HCT116 (cell line): ENCODE measurements around the gene AXL. TPM values are rescaled to one million over a fixed set of nuclear protein-coding genes. Genes with fewer than 3 reads are reported as not detected.

ENCODE experiments used
- ATAC-seq: fragments of 200-7000 bp; cut with Tn5 transposase; 2 replicates; pipeline ENCODE4 v1.9.1; 2020; ENCODE audit warnings: mild to moderate bottlenecking, moderate library complexity
- BruUV-seq: library from RNA; stranded (reverse); fragments of 400-500 nt; replicated peaks from 2 replicates; lab custom pipeline; 2021; lab: Mats Ljungman, UMichigan
- CTCF ChIA-PET: fragments of 300-600 bp; sonication (Branson Sonifier 250); formaldehyde crosslinking; loops from one replicate; lab custom pipeline; 2021; ENCODE audit warnings: antibody characterized with exemption; lab: Charles Lee
- POLR2A ChIA-PET: fragments of 300-600, 350-600 bp; sonication (Branson Sonifier 250); formaldehyde crosslinking; loops from one replicate; lab custom pipeline; 2021; ENCODE audit warnings: antibody characterized with exemption; lab: Charles Lee
- RAD21 ChIA-PET, 2 experiments: fragments of 300-600 bp; sonication (Branson Sonifier 250); formaldehyde crosslinking; loops; one replicate each; lab custom pipeline; 2023; ENCODE audit warnings: low total read pairs in 2 of 2; ENCODE audit not compliant: uncharacterized antibody in 2 of 2, unreplicated experiment in 2 of 2, low non-redundant PET in 1 of 2; lab: Charles Lee
- DNase-seq: peaks from one replicate; pipeline ENCODE4 v3.0.0-alpha.2; 2010; ENCODE audit warnings: low read depth, low spot score
- H2AFZ ChIP-seq: fragments of 200-600 bp; shearing (Covaris generic), sonication (generic); 2 replicates; pipeline ENCODE4 v1.6.1; 2017; ENCODE audit warnings: low read depth, mixed run types, mixed read lengths, antibody characterized with exemption, low read length; ENCODE audit not compliant: poor library complexity, severe bottlenecking
- H3K27ac ChIP-seq: 2 replicates; pipeline ENCODE4 v1.5.1; 2012; ENCODE audit warnings: low read depth, low read length
- H3K27me3 ChIP-seq: fragments of 200-600 bp; sonication (generic); 2 replicates; pipeline ENCODE4 v1.6.1; 2016; ENCODE audit warnings: mixed run types, low read length, mixed read lengths; ENCODE audit not compliant: insufficient read depth
- H3K36me3 ChIP-seq, 2 experiments: fragments of 200-500 bp in 1 of 2; fragments of 200-600 bp in 1 of 2; sonication (Bioruptor generic) in 1 of 2; sonication (generic) in 1 of 2; 2 replicates each; pipeline versions ENCODE4 v1.5.1 to v1.6.1; 2014 to 2016; ENCODE audit warnings: low read length in 2 of 2, inconsistent platforms in 1 of 2, mixed read lengths in 1 of 2, mixed run types in 1 of 2; ENCODE audit not compliant: insufficient read depth in 2 of 2, control insufficient read depth in 1 of 2
- H3K4me1 ChIP-seq, 2 experiments: fragments of 200-600 bp in 1 of 2; sonication (generic) in 1 of 2; 2 replicates each; pipeline versions ENCODE4 v1.5.1 to v1.6.1; 2012 to 2017; ENCODE audit warnings: low read length in 2 of 2, inconsistent platforms in 1 of 2, mild to moderate bottlenecking in 1 of 2, mixed read lengths in 1 of 2, mixed run types in 1 of 2, moderate library complexity in 1 of 2; ENCODE audit not compliant: insufficient read depth in 2 of 2, control insufficient read depth in 1 of 2
- H3K4me2 ChIP-seq: fragments of 200-600 bp; sonication (generic); 2 replicates; pipeline ENCODE4 v1.6.1; 2017; ENCODE audit warnings: mixed run types, low read length, mixed read lengths
- H3K4me3 ChIP-seq, 2 experiments: fragments of 200-600 bp in 1 of 2; sonication (generic) in 1 of 2; replicated peaks in 1 of 2; 2 replicates each; pipeline ENCODE4 v1.5.1; 2011 to 2016; ENCODE audit warnings: low read length in 2 of 2, control low read depth in 1 of 2, low read depth in 1 of 2, mild to moderate bottlenecking in 1 of 2, mixed read lengths in 1 of 2, mixed run types in 1 of 2
- H3K79me2 ChIP-seq: fragments of 200-600 bp; sonication (generic); 2 replicates; pipeline ENCODE4 v1.6.1; 2017; ENCODE audit warnings: mild to moderate bottlenecking, mixed run types, low read length, moderate library complexity, mixed read lengths; ENCODE audit not compliant: insufficient read depth
- H3K9ac ChIP-seq: fragments of 200-600 bp; sonication (generic); 2 replicates; pipeline ENCODE4 v1.6.1; 2016; ENCODE audit warnings: low read length, mixed read lengths
- H3K9me2 ChIP-seq: fragments of 200-600 bp; sonication (generic), shearing (Covaris generic); 2 replicates; pipeline ENCODE4 v1.6.1; 2017; ENCODE audit warnings: mixed run types, mild to moderate bottlenecking, moderate library complexity; ENCODE audit not compliant: insufficient read depth
- H3K9me3 ChIP-seq, 2 experiments: fragments of 200-500 bp in 1 of 2; fragments of 200-600 bp in 1 of 2; sonication (Bioruptor generic) in 1 of 2; sonication (generic) in 1 of 2; 2 replicates each; pipeline ENCODE4 v1.6.1; 2014 to 2017; ENCODE audit warnings: low read length in 2 of 2, mixed read lengths in 2 of 2, inconsistent platforms in 1 of 2, low read depth in 1 of 2, mild to moderate bottlenecking in 1 of 2, mixed run types in 1 of 2, moderate library complexity in 1 of 2; ENCODE audit not compliant: control insufficient read depth in 1 of 2, insufficient read depth in 1 of 2
- H4K20me1 ChIP-seq: fragments of 200-600 bp; sonication (generic), shearing (Covaris generic); 2 replicates; pipeline ENCODE4 v1.6.1; 2017; ENCODE audit warnings: mixed run types, mild to moderate bottlenecking, moderate library complexity; ENCODE audit not compliant: insufficient read depth
- EGR1 ChIP-seq: IDR thresholded peaks from 2 replicates; pipeline ENCODE4 v1.6.1; 2012; ENCODE audit warnings: low read depth
- POLR2AphosphoS5 ChIP-seq: IDR thresholded peaks from 2 replicates; pipeline ENCODE4 v1.6.1; 2011; ENCODE audit warnings: mild to moderate bottlenecking, low read depth, low read length, moderate library complexity
- RAD21 ChIP-seq: IDR thresholded peaks from 2 replicates; pipeline ENCODE4 v1.6.1; 2012; ENCODE audit warnings: low read depth, mild to moderate bottlenecking
- SIN3A ChIP-seq: IDR thresholded peaks from 2 replicates; pipeline ENCODE4 v1.6.1; 2012; ENCODE audit warnings: low read depth
- intact Hi-C: fragments of 100-400 bp; cut with micrococcal nuclease; formaldehyde crosslinking; loops from 2 replicates; pipeline ENCODE4 v1.10.0; 2022
- total RNA-seq: library from RNA; stranded (reverse); gene quantifications from one replicate; pipeline ENCODE4 v1.2.1, GENCODE V29; 2021; ENCODE audit not compliant: unreplicated experiment

Gene AXL
- total RNA-seq, 1 experiment from 2014 or later, result 47.4 TPM

DNA sequence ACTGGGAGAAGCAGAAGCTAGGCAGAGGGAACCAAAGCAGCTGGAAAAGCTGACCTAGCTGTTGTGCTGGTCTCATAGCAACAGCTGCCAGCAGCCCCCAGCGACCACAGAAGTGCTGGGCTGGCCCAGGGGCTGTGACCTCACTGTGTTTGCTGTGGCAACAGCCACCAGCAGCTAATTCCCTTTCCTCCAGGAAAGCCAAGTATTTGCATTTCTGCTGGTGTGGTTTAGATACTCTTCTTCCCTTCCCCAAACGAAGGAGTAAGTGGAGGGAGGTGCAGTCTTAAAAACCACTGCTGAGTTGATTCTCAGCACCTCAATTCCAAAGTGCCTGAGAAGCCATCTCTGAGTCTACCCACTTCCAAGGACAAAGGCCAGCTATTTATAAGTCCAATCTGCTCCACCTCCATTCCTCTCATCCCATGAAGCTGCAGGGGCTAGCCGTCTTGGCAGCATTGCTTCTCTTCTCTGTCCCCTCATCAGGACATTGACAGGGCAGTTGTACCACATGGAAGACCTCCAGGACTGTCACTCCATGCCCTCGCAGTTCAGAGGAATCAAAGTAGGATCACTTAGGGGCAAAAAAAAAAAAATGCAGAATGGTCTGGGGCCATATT, 79.4 kb downstream of the AXL start:
- Histone ChIP-seq H3K79me2 (peaks cover 41% of the 10 kb centered on the region; the same call in 1 of the 2 replicates), H3K9me3 (no peaks in the 10 kb centered on the region)
- RAD21 ChIA-PET, result no interaction called here
- POLR2A ChIA-PET, result interaction anchor here (0.9 kb wide), 1 partner anchor 10 kb away, joined by 3 read pairs; no protein-coding TSS in a partner anchor
- TF ChIP-seq SIN3A (no peak), POLR2AphosphoS5 (no peak), EGR1 (no peak)
- TF ChIP-seq, all 23 proteins: peak for 0
- no peaks in the 10 kb centered on the region for H3K4me1 ChIP-seq
- no peaks in the 10 kb centered on the region for H3K9me2 ChIP-seq
- ATAC-seq, result no peak
- DNase-seq, result no peak
- no peaks in the 10 kb centered on the region for H3K27me3 ChIP-seq
- H2AFZ ChIP-seq, result no peak overlapping the region
- no peak overlapping the region for H3K9ac ChIP-seq
- H4K20me1 ChIP-seq, result no peaks in the 10 kb centered on the region
- H3K36me3 ChIP-seq, result peaks cover 72 to 89% of the 10 kb centered on the region in 2 experiments
- BruUV-seq, result no TSS peak
- H3K4me3 ChIP-seq, result no peak overlapping the region
- intact Hi-C loops, result no loop called here
- H3K27ac ChIP-seq, result no peak overlapping the region
- CTCF ChIA-PET, result interaction anchor here (1.8 kb wide), 1 partner anchor 10 kb away, joined by 5 read pairs; no protein-coding TSS in a partner anchor
- no peak overlapping the region for H3K4me2 ChIP-seq

DNA sequence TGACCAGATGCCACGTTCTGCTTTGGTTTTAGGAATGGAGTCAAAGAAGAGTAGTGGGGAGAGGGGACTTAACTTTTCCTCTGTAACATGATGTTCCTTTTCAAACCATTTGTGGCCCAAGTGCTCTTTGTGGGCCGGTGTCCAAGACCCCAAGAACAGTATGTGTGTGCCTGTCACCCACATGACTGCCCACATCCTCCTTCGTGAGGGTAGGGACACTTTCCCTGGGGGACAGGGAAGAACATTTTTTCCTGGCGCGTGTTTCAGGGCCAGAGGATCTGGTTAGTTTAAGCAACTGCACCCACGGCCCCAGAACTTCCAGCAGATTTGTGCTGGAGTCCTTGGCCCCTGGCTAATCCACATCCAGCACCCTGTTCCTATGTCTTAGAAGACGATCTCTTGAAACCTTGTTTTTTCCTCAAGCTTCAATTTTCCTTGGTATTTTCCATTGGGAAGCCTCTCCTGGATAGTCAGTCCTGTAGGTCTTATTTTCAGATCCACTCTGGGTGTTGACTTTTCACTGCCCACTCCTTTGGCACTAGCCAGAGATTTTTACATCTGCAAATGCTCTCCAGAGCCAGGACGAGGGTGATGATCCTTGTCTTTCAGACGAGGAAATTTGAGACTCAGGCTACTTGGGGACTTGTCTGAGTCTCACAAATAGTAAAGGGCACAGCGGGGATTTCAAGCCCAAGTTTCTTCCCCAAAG, 80.2 kb downstream of the AXL start:
- Histone ChIP-seq H3K36me3 (peaks cover 68 to 88% of the 10 kb centered on the region in 2 experiments), H4K20me1 (no peaks in the 10 kb centered on the region), H3K79me2 (peaks cover 38% of the 10 kb centered on the region; the same call in 1 of the 2 replicates), H3K27me3 (no peaks in the 10 kb centered on the region), H2AFZ (no peak overlapping the region), H3K9me2 (no peaks in the 10 kb centered on the region), H3K9me3 (no peaks in the 10 kb centered on the region), H3K4me2 (no peak overlapping the region), H3K4me3 (no peak overlapping the region), H3K4me1 (no peaks in the 10 kb centered on the region), H3K27ac (no peak overlapping the region)
- ChIA-PET POLR2A (no interaction called here), RAD21 (no interaction called here), CTCF (no interaction called here)
- ATAC-seq (no peak), DNase-seq (no peak)
- BruUV-seq, result no TSS peak
- TF ChIP-seq RAD21, result no peak
- TF ChIP-seq, all 23 proteins: peak for 0
- intact Hi-C loops, result no loop called here
- no peak overlapping the region for H3K9ac ChIP-seq
